B cell (primary cell): Measurements from ENCODE around the gene BMF. TPM values are rescaled to one million over a fixed set of nuclear protein-coding genes. Genes with fewer than 3 reads are reported as not detected.
A peak's percentile ranks its signal among the peaks of the same experiment; 100 is the strongest.

Source experiments
- ATAC-seq: fragments of 200-7000 bp; cut with Tn5 transposase; one replicate; pipeline ENCODE4 v1.10.0; 2021; ENCODE audit warnings: low read depth, mild to moderate bottlenecking, moderate number of reproducible peaks, moderate library complexity
- CTCF ChIA-PET: fragments of 350-600 bp; sonication (Branson Sonifier 250); formaldehyde crosslinking; loops from one replicate; lab custom pipeline; 2021; ENCODE audit warnings: antibody characterized with exemption, inconsistent platforms; lab: Charles Lee
- POLR2A ChIA-PET: fragments of 350-600 bp; sonication (Branson Sonifier 250); formaldehyde crosslinking; loops from one replicate; lab custom pipeline; 2021; ENCODE audit warnings: antibody characterized with exemption; lab: Charles Lee
- DNase-seq: peaks from one replicate; pipeline ENCODE4 v3.0.0; 2013
- H2AFZ ChIP-seq: 2 replicates; pipeline ENCODE4 v1.6.1; 2012; ENCODE audit warnings: mild to moderate bottlenecking, low read depth, low read length; ENCODE audit not compliant: insufficient read depth, poor library complexity, severe bottlenecking
- H3K27ac ChIP-seq, 2 donors: 1 replicate in 1 of 2; 2 replicates in 1 of 2; pipeline ENCODE4 v1.5.1; 2012 to 2013; ENCODE audit warnings: low read length in 2 of 2, mild to moderate bottlenecking in 2 of 2, moderate library complexity in 1 of 2
- H3K27me3 ChIP-seq, 4 experiments: fragments of 200-600 bp in 1 of 4; sonication (generic) in 1 of 4; replicated peaks in 1 of 4; 1 replicate in 2 of 4; 2 replicates in 2 of 4; pipeline versions ENCODE4 v1.6.1 to v1.7.0; 2013 to 2016; ENCODE audit warnings: low read length in 3 of 4, mild to moderate bottlenecking in 2 of 4, mixed read lengths in 1 of 4, moderate library complexity in 1 of 4; ENCODE audit not compliant: insufficient read depth in 4 of 4, control insufficient read depth in 3 of 4; ENCODE audit errors: control extremely low read depth in 1 of 4
- H3K36me3 ChIP-seq, 2 experiments: replicated peaks in 1 of 2; 1 replicate in 1 of 2; 2 replicates in 1 of 2; pipeline versions ENCODE4 v1.6.1 to v1.7.1; 2013; ENCODE audit warnings: low read length in 1 of 2; ENCODE audit not compliant: insufficient read depth in 2 of 2, control insufficient read depth in 1 of 2; ENCODE audit errors: control extremely low read depth in 1 of 2, extremely low read depth in 1 of 2
- H3K4me1 ChIP-seq, 2 donors: fragments of 200-600 bp in 1 of 2; sonication (generic) in 1 of 2; 1 replicate in 1 of 2; 2 replicates in 1 of 2; pipeline versions ENCODE4 v1.5.1 to v1.6.1; 2013 to 2017; ENCODE audit warnings: low read length in 2 of 2; ENCODE audit not compliant: control insufficient read depth in 2 of 2, insufficient read depth in 2 of 2
- H3K4me2 ChIP-seq: replicated peaks from 2 replicates; pipeline ENCODE3; 2012; ENCODE audit warnings: mild to moderate bottlenecking, low read depth, low read length; ENCODE audit not compliant: poor library complexity, severe bottlenecking
- H3K4me3 ChIP-seq, 5 experiments: fragments of 200-600 bp in 1 of 5; sonication (generic) in 1 of 5; 1 replicate in 3 of 5; 2 replicates in 2 of 5; pipeline versions ENCODE4 v1.5.1 to v1.7.0; 2011 to 2016; ENCODE audit warnings: low read length in 4 of 5, mild to moderate bottlenecking in 4 of 5, low read depth in 2 of 5, control low read depth in 1 of 5, moderate library complexity in 1 of 5; ENCODE audit not compliant: insufficient read depth in 1 of 5; ENCODE audit errors: control extremely low read depth in 1 of 5, extremely low read depth in 1 of 5
- H3K79me2 ChIP-seq: fragments of 200-600 bp; sonication (generic); one replicate; pipeline ENCODE4 v1.6.0; 2016; ENCODE audit warnings: low read length; ENCODE audit not compliant: control insufficient read depth, insufficient read depth
- H3K9ac ChIP-seq: fragments of 200-600 bp; sonication (generic); 2 replicates; pipeline ENCODE4 v1.6.1; 2017; ENCODE audit warnings: mild to moderate bottlenecking, low read length, moderate library complexity
- H3K9me3 ChIP-seq, 3 donors: one replicate each; pipeline versions ENCODE4 v1.6.1 to v1.7.1; 2013; ENCODE audit warnings: low read length in 2 of 3; ENCODE audit not compliant: control insufficient read depth in 2 of 3, insufficient read depth in 1 of 3; ENCODE audit errors: control extremely low read depth in 1 of 3
- H4K20me1 ChIP-seq: 2 replicates; pipeline ENCODE4 v1.6.0; 2012; ENCODE audit warnings: mild to moderate bottlenecking, low read length; ENCODE audit not compliant: insufficient read depth, control insufficient read depth, poor library complexity, severe bottlenecking
- H3K27ac Mint-ChIP-seq: one replicate; pipeline ENCODE4 v1.8.0; 2021; ENCODE audit warnings: mixed read lengths
- H3K27me3 Mint-ChIP-seq: one replicate; pipeline ENCODE4 v1.8.0; 2021; ENCODE audit warnings: mixed read lengths
- H3K4me1 Mint-ChIP-seq: one replicate; pipeline ENCODE4 v1.8.0; 2021; ENCODE audit warnings: mixed read lengths
- H3K4me3 Mint-ChIP-seq: one replicate; pipeline ENCODE4 v1.8.0; 2021; ENCODE audit warnings: mixed read lengths
- H3K9me3 Mint-ChIP-seq: one replicate; pipeline ENCODE4 v1.8.0; 2022; ENCODE audit warnings: mixed read lengths; ENCODE audit not compliant: insufficient read depth
- EZH2 ChIP-seq: IDR thresholded peaks from 2 replicates; pipeline ENCODE4 v1.6.1; 2012; ENCODE audit warnings: borderline replicate concordance, low read depth, mild to moderate bottlenecking, moderate library complexity, low read length; ENCODE audit not compliant: insufficient read depth, poor library complexity, severe bottlenecking
- WGBS: methylation state at CpG from one replicate; pipeline ENCODE4 v1.1.5; 2013; ENCODE audit warnings: missing lambda C conversion rate; ENCODE audit not compliant: insufficient coverage; 5-methylcytosine and 5-hydroxymethylcytosine counted together
- intact Hi-C: fragments of 100-400 bp; cut with micrococcal nuclease; formaldehyde crosslinking; loops from one replicate; pipeline ENCODE4 v1.10.0; 2022
- polyA plus RNA-seq: library from polyadenylated mRNA; depleted of rRNA; stranded (reverse); fragments of >200 nt; gene quantifications from 2 replicates; pipeline ENCODE4 v1.2.3, GENCODE V29; 2012
- total RNA-seq, 2 donors: library from RNA; stranded (reverse); fragments of 120-200 nt in 1 of 2; gene quantifications; 1 replicate in 1 of 2; 2 replicates in 1 of 2; pipeline versions ENCODE4 v1.2.3 to v1.2.4, GENCODE V29; 2013 to 2022
- TF ChIP-seq, protein P1 (sequence below): fragments of 200-600 bp; IDR thresholded peaks from one replicate; pipeline ENCODE4 v1.8.0; 2022; ENCODE audit warnings: antibody characterized with exemption, mild to moderate bottlenecking

BMF gene
- total and polyA plus RNA-seq, 2 donors (not counting 1 experiment from before 2014, with no cell fraction given): 43.2 to 343 TPM

DNA sequence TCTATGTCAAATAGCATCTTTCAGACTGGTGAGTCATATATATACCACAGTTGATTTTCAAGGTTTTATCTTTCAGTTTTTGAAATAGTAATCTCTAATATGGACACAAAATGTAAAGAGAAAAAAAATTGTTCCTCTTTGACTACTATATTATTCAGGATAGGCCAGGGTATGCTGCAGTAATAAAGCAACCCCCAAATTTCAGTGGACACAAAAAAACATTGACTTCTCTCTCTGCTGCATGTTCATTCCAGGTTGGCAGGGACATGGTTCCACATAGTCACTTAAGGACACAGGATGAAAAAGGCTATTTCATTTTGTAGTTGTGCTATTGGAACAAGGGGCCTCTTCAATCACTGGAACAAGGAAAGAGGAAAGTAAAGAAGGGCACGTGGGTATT is 28.6 kb downstream of the BMF start:
- Histone ChIP-seq H3K9ac (no peak overlapping the region), H3K27ac (no peak overlapping the region), H3K4me3 (no peak overlapping the region), H3K9me3 (no peaks in the 10 kb centered on the region), H4K20me1 (no peaks in the 10 kb centered on the region), H3K4me2 (no peak overlapping the region), H3K4me1 (peaks cover 37 to 46% of the 10 kb centered on the region in 2 donors), H3K79me2 (no peaks in the 10 kb centered on the region), H3K27me3 (no peaks in the 10 kb centered on the region), H3K36me3 (no peaks in the 10 kb centered on the region), H2AFZ (no peak overlapping the region)
- Mint-ChIP-seq H3K27me3 (no peaks in the 10 kb centered on the region), H3K9me3 (no peaks in the 10 kb centered on the region), H3K27ac (peak overlapping the region; percentile 83), H3K4me3 (no peak overlapping the region), H3K4me1 (peaks cover 53% of the 10 kb centered on the region)
- ChIA-PET POLR2A (interaction anchor here (0.7 to 1.6 kb wide), 2 partner anchors 19 to 162 kb away, joined by 3 to 4 read pairs; no protein-coding TSS in a partner anchor), CTCF (interaction anchor here (23.0 kb wide), 1 partner anchor 25 kb away, joined by 489 read pairs; the partner anchor contains the start of gene BMF)
- DNase-seq (no peak), ATAC-seq (no peak)
- intact Hi-C loops: loop anchor here (5.0 kb wide), 1 partner anchor 37 kb away; no protein-coding TSS in a partner anchor
- no peak for TF ChIP-seq EZH2
- TF ChIP-seq, protein P1, sequence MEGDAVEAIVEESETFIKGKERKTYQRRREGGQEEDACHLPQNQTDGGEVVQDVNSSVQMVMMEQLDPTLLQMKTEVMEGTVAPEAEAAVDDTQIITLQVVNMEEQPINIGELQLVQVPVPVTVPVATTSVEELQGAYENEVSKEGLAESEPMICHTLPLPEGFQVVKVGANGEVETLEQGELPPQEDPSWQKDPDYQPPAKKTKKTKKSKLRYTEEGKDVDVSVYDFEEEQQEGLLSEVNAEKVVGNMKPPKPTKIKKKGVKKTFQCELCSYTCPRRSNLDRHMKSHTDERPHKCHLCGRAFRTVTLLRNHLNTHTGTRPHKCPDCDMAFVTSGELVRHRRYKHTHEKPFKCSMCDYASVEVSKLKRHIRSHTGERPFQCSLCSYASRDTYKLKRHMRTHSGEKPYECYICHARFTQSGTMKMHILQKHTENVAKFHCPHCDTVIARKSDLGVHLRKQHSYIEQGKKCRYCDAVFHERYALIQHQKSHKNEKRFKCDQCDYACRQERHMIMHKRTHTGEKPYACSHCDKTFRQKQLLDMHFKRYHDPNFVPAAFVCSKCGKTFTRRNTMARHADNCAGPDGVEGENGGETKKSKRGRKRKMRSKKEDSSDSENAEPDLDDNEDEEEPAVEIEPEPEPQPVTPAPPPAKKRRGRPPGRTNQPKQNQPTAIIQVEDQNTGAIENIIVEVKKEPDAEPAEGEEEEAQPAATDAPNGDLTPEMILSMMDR: no peak
- WGBS: no CpG with 5 or more reads among the region's 1 CpG

DNA sequence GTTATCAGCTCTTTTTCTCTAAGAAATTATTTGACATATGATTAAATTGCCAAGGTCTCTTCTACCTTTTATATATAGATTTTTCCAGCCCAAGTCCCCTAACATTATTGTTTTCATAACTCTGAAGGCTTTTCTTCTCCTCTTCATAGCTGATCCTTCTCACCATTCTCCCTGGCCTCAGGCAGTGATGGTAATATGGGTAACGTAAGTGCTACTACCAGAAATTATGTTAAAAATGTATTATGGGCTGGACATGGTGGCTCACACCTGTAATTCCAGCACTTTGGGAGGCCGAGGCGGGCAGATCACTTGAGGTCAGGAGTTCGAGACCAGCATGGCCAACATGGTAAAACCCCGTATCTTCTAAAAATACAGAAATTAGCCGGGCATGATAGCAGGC is 29.2 kb downstream of the BMF start:
- POLR2A ChIA-PET: interaction anchor here (0.6 to 1.6 kb wide), 2 partner anchors 9 to 19 kb away, joined by 3 to 4 read pairs; no protein-coding TSS in a partner anchor
- Histone ChIP-seq H3K27me3 (no peaks in the 10 kb centered on the region), H3K4me3 (no peak overlapping the region), H3K36me3 (no peaks in the 10 kb centered on the region), H3K4me1 (peaks cover 37 to 40% of the 10 kb centered on the region in 2 donors), H3K9ac (no peak overlapping the region), H3K4me2 (no peak overlapping the region), H4K20me1 (no peaks in the 10 kb centered on the region), H3K27ac (no peak overlapping the region), H3K79me2 (no peaks in the 10 kb centered on the region), H3K9me3 (no peaks in the 10 kb centered on the region), H2AFZ (no peak overlapping the region)
- no CpG with 5 or more reads among the region's 6 CpGs for WGBS
- DNase-seq (no peak), ATAC-seq (no peak)
- Mint-ChIP-seq H3K4me1 (peaks cover 47% of the 10 kb centered on the region), H3K9me3 (no peaks in the 10 kb centered on the region), H3K27me3 (no peaks in the 10 kb centered on the region), H3K27ac (peak overlapping the region; percentile 50), H3K4me3 (no peak overlapping the region)
- intact Hi-C loops: no loop called here
- TF ChIP-seq EZH2: no peak
- TF ChIP-seq, protein P1: no peak
- CTCF ChIA-PET: interaction anchor here (1.1 to 2.2 kb wide), 3 partner anchors 9 to 34 kb away, joined by 4 to 9 read pairs (median 6); no protein-coding TSS in a partner anchor
